OCI-LY1 (cell line): Measurements from ENCODE around the gene PYGB.

Source experiments
- H2AFZ ChIP-seq: fragments of 200-600 bp; sonication (generic), shearing (Covaris generic); 2 replicates; pipeline ENCODE4 v1.6.0; 2014; ENCODE audit warnings: antibody characterized with exemption, mild to moderate bottlenecking, low read length
- H3F3A ChIP-seq: fragments of 200-600 bp; sonication (generic), shearing (Covaris generic); 2 replicates; pipeline ENCODE4 v1.6.0; 2014; ENCODE audit warnings: mild to moderate bottlenecking, antibody characterized with exemption, low read length, moderate library complexity; ENCODE audit not compliant: insufficient read depth
- H3K27ac ChIP-seq: fragments of 200-600 bp; sonication (generic); 2 replicates; pipeline ENCODE4 v1.5.1; 2014; ENCODE audit warnings: low read length, mixed run types, mild to moderate bottlenecking, low read depth; ENCODE audit not compliant: poor library complexity, severe bottlenecking
- H3K27me3 ChIP-seq: fragments of 200-600 bp; sonication (generic); 2 replicates; pipeline ENCODE4 v1.6.0; 2014; ENCODE audit warnings: antibody characterized with exemption, mild to moderate bottlenecking, low read length, moderate library complexity; ENCODE audit not compliant: insufficient read depth
- H3K36me3 ChIP-seq: fragments of 200-600 bp; sonication (generic); 2 replicates; pipeline ENCODE4 v1.6.1; 2014; ENCODE audit warnings: mild to moderate bottlenecking, antibody characterized with exemption, low read length, moderate library complexity, mixed read lengths; ENCODE audit not compliant: insufficient read depth
- H3K4me1 ChIP-seq: fragments of 200-600 bp; sonication (generic); 2 replicates; pipeline ENCODE4 v1.5.1; 2014; ENCODE audit warnings: mild to moderate bottlenecking, low read length, moderate library complexity; ENCODE audit not compliant: insufficient read depth, severe bottlenecking
- H3K4me2 ChIP-seq: fragments of 200-600 bp; sonication (generic), shearing (Covaris generic); 2 replicates; pipeline ENCODE4 v1.6.1; 2014; ENCODE audit warnings: low read length
- H3K4me3 ChIP-seq: fragments of 200-600 bp; sonication (generic); 2 replicates; pipeline ENCODE4 v1.5.1; 2014; ENCODE audit warnings: low read length, low read depth, mild to moderate bottlenecking, mixed read lengths; ENCODE audit not compliant: poor library complexity, severe bottlenecking
- H3K79me2 ChIP-seq: fragments of 200-600 bp; shearing (Covaris generic); 2 replicates; pipeline ENCODE4 v1.6.1; 2016; ENCODE audit warnings: mixed run types, low read length, mixed read lengths; ENCODE audit not compliant: insufficient read depth
- H3K9ac ChIP-seq: fragments of 200-600 bp; sonication (generic), shearing (Covaris generic); 2 replicates; pipeline ENCODE4 v1.6.1; 2014; ENCODE audit warnings: mild to moderate bottlenecking, low read length, mixed read lengths
- H3K9me2 ChIP-seq: fragments of 200-600 bp; sonication (generic), shearing (Covaris generic); 2 replicates; pipeline ENCODE4 v1.6.1; 2014; ENCODE audit warnings: low read depth, mild to moderate bottlenecking, low read length, mixed read lengths
- H3K9me3 ChIP-seq: fragments of 200-600 bp; shearing (Covaris generic); 2 replicates; pipeline ENCODE4 v1.6.1; 2014; ENCODE audit warnings: low read length, mixed read lengths
- H4K20me1 ChIP-seq: fragments of 200-600 bp; sonication (generic), shearing (Covaris generic); 2 replicates; pipeline ENCODE4 v1.6.0; 2016; ENCODE audit warnings: mild to moderate bottlenecking, low read length; ENCODE audit not compliant: insufficient read depth
- EZH2 ChIP-seq: fragments of 200-600 bp; sonication (generic), shearing (Covaris generic); IDR thresholded peaks from 2 replicates; pipeline ENCODE4 v1.8.0; 2017; ENCODE audit warnings: borderline replicate concordance, mixed run types, mild to moderate bottlenecking, antibody characterized with exemption, low read length, moderate library complexity, mixed read lengths
- TF ChIP-seq, protein P1 (sequence below): fragments of 200-600 bp; sonication (generic), shearing (Covaris generic); IDR thresholded peaks from 2 replicates; pipeline ENCODE4 v1.5.1; 2017; ENCODE audit warnings: mild to moderate bottlenecking, antibody characterized with exemption, low read length, moderate library complexity, mixed read lengths

Gene PYGB

DNA sequence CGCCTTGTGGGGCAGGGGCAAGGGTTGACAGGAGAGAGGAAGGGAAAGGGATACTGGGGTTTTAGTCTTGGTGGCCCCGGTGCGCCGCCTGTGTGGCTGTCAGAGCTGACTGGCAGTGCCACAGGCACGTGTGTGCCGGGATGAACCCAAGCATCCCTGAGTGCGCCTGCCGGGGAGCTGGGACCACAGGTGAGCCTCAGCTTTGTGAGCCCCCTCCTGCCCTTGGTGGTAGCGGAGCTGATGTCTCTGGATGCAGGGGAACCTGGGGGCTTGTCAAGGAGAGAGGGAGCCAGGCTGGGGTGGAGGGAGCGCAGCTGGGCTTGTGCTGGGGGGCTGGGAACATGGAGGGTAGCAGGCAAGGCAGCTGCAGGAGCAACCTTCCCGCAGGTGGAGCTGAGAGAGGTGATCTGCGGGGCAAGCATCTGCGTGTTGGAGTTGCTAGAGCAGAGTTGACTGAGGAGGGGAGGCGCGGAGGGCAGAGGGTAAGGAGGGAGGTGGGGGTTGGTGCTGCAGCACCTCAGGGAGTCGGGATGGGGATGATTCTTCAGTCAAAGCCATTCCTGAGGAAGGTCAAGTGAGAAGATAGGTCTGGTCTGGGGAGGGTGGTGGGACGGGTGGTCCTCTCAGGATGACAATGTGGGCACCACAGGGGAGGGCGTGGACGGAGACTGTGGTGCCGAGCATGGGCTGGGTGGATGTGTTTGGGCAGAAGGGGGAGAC lies 28.1 kb downstream of the PYGB start:
- H4K20me1 ChIP-seq, result no peaks in the 10 kb centered on the region
- no peaks in the 10 kb centered on the region for H3K79me2 ChIP-seq
- H3K9ac ChIP-seq, result no peak overlapping the region
- H3K4me2 ChIP-seq, result no peak overlapping the region
- no peaks in the 10 kb centered on the region for H3K27me3 ChIP-seq
- H3K9me2 ChIP-seq, result no peaks in the 10 kb centered on the region
- TF ChIP-seq, protein P1, sequence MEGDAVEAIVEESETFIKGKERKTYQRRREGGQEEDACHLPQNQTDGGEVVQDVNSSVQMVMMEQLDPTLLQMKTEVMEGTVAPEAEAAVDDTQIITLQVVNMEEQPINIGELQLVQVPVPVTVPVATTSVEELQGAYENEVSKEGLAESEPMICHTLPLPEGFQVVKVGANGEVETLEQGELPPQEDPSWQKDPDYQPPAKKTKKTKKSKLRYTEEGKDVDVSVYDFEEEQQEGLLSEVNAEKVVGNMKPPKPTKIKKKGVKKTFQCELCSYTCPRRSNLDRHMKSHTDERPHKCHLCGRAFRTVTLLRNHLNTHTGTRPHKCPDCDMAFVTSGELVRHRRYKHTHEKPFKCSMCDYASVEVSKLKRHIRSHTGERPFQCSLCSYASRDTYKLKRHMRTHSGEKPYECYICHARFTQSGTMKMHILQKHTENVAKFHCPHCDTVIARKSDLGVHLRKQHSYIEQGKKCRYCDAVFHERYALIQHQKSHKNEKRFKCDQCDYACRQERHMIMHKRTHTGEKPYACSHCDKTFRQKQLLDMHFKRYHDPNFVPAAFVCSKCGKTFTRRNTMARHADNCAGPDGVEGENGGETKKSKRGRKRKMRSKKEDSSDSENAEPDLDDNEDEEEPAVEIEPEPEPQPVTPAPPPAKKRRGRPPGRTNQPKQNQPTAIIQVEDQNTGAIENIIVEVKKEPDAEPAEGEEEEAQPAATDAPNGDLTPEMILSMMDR, result no peak
- TF ChIP-seq EZH2, result no peak
- peaks cover 55% of the 10 kb centered on the region for H3K36me3 ChIP-seq
- H3K9me3 ChIP-seq, result no peaks in the 10 kb centered on the region
- H3K4me1 ChIP-seq, result peaks cover 30% of the 10 kb centered on the region
- no peaks in the 10 kb centered on the region for H3F3A ChIP-seq
- H3K4me3 ChIP-seq, result no peak overlapping the region
- H3K27ac ChIP-seq, result no peak overlapping the region
- no peak overlapping the region for H2AFZ ChIP-seq

DNA sequence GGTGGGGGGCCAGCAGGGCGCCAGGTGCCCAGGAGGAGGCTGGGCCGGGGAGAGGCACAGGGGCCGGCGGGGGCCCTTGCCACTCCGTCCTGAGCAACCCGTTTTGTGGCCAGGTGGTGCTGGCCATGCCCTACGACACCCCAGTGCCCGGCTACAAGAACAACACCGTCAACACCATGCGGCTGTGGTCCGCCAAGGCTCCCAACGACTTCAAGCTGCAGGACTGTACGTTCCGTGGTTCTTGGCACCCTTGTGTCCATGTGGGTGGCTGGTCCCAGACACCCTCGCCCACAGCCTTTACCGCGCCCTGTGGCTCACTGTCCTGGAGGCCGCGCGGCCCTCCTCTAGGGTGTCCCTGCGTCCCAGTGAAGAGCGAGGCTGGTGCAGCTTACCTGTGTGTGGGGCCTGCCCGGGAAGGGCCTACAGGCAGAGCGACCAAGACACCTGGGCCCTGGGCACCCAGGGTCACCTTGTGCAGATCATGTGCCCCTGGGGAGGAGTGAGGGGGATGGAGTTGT lies 28.7 kb downstream of the PYGB start:
- no peak for TF ChIP-seq EZH2
- TF ChIP-seq, protein P1, result no peak
- H3K4me2 ChIP-seq, result no peak overlapping the region
- H3K9ac ChIP-seq, result no peak overlapping the region
- peaks cover 36% of the 10 kb centered on the region for H3K4me1 ChIP-seq
- no peaks in the 10 kb centered on the region for H3K27me3 ChIP-seq
- peaks cover 52% of the 10 kb centered on the region for H3K36me3 ChIP-seq
- H3K9me3 ChIP-seq, result no peaks in the 10 kb centered on the region
- H3K9me2 ChIP-seq, result no peaks in the 10 kb centered on the region
- H4K20me1 ChIP-seq, result no peaks in the 10 kb centered on the region
- H2AFZ ChIP-seq, result no peak overlapping the region
- no peak overlapping the region for H3K4me3 ChIP-seq
- no peak overlapping the region for H3K27ac ChIP-seq
- no peaks in the 10 kb centered on the region for H3F3A ChIP-seq
- H3K79me2 ChIP-seq, result no peaks in the 10 kb centered on the region

DNA sequence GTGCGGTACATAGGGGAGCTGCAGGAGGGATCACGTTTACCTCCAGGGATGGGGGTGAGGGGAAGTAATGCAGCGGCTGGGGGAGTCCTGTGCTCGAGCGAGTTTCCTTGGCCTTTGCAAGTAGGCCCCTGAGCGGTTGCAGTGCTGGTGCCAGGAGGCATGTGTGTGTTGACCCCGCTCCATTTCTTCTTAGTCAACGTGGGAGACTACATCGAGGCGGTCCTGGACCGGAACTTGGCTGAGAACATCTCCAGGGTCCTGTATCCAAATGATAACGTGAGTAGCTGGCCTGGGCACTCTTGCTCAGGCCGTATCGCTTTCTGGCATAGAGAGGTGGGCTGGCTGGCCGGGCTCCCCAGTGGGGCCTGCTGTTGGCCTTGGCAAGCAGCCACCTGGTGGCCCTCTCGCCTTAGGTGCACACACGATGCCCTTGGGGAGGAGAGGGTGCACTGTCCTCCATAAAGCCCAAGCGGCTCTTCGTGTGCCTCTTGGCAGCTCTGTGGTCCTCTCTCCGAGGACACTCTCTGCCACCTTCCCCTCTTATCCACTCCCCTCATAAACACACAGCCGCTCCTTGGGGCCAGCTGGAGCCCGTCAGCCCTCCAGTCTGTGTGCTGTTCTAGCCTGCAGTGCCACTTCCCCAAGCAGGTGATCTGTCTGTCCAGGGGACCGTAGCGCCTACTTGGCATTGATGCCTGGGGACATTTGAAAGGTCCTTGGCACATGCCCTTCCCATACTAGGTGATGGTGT lies 29.3 kb downstream of the PYGB start:
- Histone ChIP-seq H3F3A (no peaks in the 10 kb centered on the region), H3K9ac (no peak overlapping the region), H3K27me3 (no peaks in the 10 kb centered on the region), H3K4me3 (no peak overlapping the region), H3K9me3 (no peaks in the 10 kb centered on the region), H3K27ac (no peak overlapping the region), H3K36me3 (peaks cover 46% of the 10 kb centered on the region), H3K79me2 (no peaks in the 10 kb centered on the region), H3K4me2 (no peak overlapping the region), H3K4me1 (peaks cover 43% of the 10 kb centered on the region), H3K9me2 (no peaks in the 10 kb centered on the region), H4K20me1 (no peaks in the 10 kb centered on the region), H2AFZ (no peak overlapping the region)
- no peak for TF ChIP-seq EZH2
- TF ChIP-seq, protein P1, result no peak
